ENCODE measurements around the gene GULP1.

Gene GULP1

DNA sequence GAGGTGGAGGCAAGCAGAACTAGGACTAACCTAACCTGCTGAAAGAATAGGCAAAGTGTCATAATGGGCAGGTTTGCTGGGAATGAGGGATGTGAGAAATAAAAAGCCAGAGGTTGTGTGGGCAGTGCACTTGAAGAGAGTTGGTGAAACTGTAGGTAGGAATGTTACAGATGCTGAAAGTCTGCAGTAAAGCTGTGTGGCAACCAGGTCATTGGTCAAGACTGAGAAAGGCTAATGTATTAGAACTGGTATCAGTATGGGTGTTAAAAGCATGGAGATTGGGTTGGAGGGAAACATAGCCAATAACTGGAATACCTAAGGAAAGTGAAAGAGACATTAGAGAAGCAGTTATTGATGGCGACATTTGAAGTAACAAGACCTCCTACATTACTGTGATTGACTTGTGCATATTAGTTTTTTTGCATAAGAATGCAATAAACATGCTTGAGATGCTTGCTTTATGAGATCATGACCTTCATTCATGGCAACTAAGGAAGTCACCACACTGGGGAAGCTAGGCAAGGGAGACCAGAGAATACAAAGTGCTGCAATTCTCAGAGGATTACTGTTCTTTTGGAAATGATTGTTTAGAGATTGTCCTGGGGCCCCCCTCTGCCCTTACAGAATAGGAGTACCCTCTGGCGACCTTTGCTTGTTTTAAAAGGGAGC, 11.8 kb downstream of the GULP1 start:
- DNase-seq (ENCODE audit: low read depth): no peak
- H3K4me3 ChIP-seq (ENCODE audit: low read length): no peak overlapping the region
- no peak for TF ChIP-seq CTCF (conservative IDR thresholded peaks at IDR 0.05; ENCODE audit: low read depth, low read length)

DNA sequence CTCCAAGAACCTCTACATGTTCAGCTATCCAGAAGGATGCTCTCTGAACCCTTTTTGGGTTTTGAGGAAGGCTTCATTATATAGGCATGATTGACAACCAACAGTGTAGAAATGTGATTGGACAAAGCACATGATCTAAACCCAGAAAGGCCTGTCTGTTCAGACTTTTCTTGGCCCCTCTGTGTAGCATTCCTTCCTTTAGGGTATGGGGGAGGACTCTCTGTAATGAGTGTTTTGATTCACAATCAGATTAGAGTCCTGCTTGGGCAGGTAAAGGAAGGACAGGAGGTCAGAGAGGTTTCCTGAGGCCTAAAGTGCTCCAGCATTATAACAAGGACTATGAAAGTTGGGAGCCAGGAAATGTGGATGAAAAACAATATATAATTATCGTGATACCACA, 13.6 kb downstream of the GULP1 start:
- no peak for TF ChIP-seq CTCF (conservative IDR thresholded peaks at IDR 0.05; ENCODE audit: low read depth, low read length)
- DNase-seq (ENCODE audit: low read depth): no peak
- H3K4me3 ChIP-seq (ENCODE audit: low read length): no peak overlapping the region

DNA sequence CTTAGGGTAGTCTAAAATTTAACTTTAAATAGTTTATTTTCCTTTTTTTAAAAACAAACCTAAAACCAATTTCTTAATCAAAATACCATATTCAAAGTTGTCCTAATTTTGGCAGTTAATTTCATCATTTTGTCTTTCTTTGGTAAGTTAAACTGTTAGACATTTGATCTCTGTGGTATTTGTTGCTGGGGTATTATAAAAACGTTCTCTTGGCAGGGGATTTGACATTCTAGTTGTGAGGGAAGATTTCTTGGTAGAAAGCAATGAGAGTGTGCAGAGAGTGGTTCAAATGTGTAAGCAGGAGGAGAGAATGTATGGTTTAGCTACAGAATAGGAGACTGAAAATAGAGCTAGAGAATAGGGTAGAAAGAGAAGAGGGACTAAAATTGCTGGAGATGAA, 14.6 kb downstream of the GULP1 start:
- DNase-seq (ENCODE audit: low read depth): no peak
- H3K4me3 ChIP-seq (ENCODE audit: low read length): no peak overlapping the region
- TF ChIP-seq CTCF (conservative IDR thresholded peaks at IDR 0.05; ENCODE audit: low read depth, low read length): no peak

- TF ChIP-seq CTCF (conservative IDR thresholded peaks at IDR 0.05; ENCODE audit: low read depth, low read length): no peak
- H3K4me3 ChIP-seq (ENCODE audit: low read length): no peak overlapping the region
- no peak for DNase-seq (ENCODE audit: low read depth)
These were observed 16.2 kb downstream of the GULP1 start for GRCh38 chr2:188307850-188308283.

DNA sequence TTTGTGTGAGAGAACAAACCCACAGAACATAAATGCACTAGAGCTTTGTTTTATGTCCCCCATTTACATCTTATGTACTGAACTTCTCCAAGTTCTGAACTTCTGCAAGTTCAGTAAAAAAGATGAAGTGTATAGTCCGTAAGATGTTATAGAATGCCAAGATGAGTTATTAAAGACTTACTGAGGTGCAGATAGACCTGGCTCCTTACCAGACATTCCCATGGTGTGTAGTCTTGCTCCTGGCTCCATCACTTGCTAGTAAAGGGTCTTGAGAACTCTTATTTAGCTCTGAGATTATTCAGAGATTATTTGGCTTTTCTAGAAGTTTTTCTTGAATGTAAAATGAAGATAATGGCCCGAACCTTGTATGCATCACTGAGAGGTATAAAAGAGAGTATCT, 16.8 kb downstream of the GULP1 start:
- no peak for TF ChIP-seq CTCF (conservative IDR thresholded peaks at IDR 0.05; ENCODE audit: low read depth, low read length)
- no peak overlapping the region for H3K4me3 ChIP-seq (ENCODE audit: low read length)
- DNase-seq (ENCODE audit: low read depth): no peak

DNA sequence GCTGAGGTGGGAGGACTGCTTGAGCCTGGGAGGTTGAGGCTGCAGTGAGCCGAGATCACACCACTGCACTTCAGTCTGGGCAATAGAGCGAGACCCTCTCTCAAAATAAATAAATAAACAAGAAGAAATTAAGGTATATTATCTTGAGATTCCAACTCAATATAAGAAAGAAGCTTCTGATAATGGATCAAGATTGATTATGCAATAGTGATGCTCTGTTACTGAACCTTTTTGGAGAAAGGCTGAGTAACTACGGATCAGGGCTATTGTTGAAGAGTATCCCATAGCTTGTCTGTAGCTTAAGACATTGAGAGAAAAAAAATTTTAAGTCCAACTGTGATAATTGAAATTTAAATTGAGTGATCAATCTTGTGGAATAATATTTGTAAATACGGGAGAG, 17.7 kb downstream of the GULP1 start:
- TF ChIP-seq CTCF (conservative IDR thresholded peaks at IDR 0.05; ENCODE audit: low read depth, low read length): no peak
- H3K4me3 ChIP-seq (ENCODE audit: low read length): no peak overlapping the region
- DNase-seq (ENCODE audit: low read depth): no peak

- no peak for TF ChIP-seq CTCF (conservative IDR thresholded peaks at IDR 0.05; ENCODE audit: low read depth, low read length)
- no peak for DNase-seq (ENCODE audit: low read depth)
- no peak overlapping the region for H3K4me3 ChIP-seq (ENCODE audit: low read length)
These were observed 22.8 kb downstream of the GULP1 start for GRCh38 chr2:188314314-188315054.
